Muscle of leg (tissue), 11 donors: ENCODE measurements around the gene CEP78. TPM values are rescaled to one million over a fixed set of nuclear protein-coding genes. Genes with fewer than 3 reads are reported as not detected.

Experiments used
- DNase-seq: peaks from one replicate; pipeline ENCODE4 v3.0.0; 2013
- H3K27ac ChIP-seq: one replicate; pipeline ENCODE4 v1.5.1; 2013; ENCODE audit warnings: mild to moderate bottlenecking, low read length, control low read depth
- H3K27me3 ChIP-seq: one replicate; pipeline ENCODE4 v1.6.1; 2013; ENCODE audit warnings: low read length; ENCODE audit not compliant: control insufficient read depth, insufficient read depth
- H3K36me3 ChIP-seq: one replicate; pipeline ENCODE4 v1.6.1; 2013; ENCODE audit warnings: low read length; ENCODE audit not compliant: control insufficient read depth, insufficient read depth
- H3K4me1 ChIP-seq: one replicate; pipeline ENCODE4 v1.6.1; 2013; ENCODE audit warnings: low read length; ENCODE audit not compliant: control insufficient read depth, insufficient read depth
- H3K4me3 ChIP-seq: one replicate; pipeline ENCODE4 v1.5.1; 2013; ENCODE audit warnings: low read length, control low read depth
- H3K9me3 ChIP-seq: replicated peaks from 2 replicates; pipeline ENCODE4 v1.6.1; 2013; ENCODE audit warnings: low read depth, low read length; ENCODE audit not compliant: control insufficient read depth
- WGBS: methylation state at CpG from one replicate; pipeline ENCODE4 v1.1.5; 2013; ENCODE audit warnings: missing lambda C conversion rate; ENCODE audit not compliant: insufficient coverage; 5-methylcytosine and 5-hydroxymethylcytosine counted together
- polyA plus RNA-seq, 8 donors: library from polyadenylated mRNA; unstranded; fragments of 120-200 nt; gene quantifications; one replicate each; pipeline versions ENCODE4 v1.2.1 to v1.2.3, GENCODE V29; 2013; ENCODE audit warnings: inconsistent platforms in 1 of 8, low replicate concordance in 1 of 8; ENCODE audit not compliant: insufficient read length in 8 of 8, insufficient read depth in 1 of 8
- total RNA-seq: library from RNA; stranded (reverse); fragments of 120-200 nt; gene quantifications from one replicate; pipeline ENCODE4 v1.2.4, GENCODE V29; 2013

The CEP78 gene
- total and polyA plus RNA-seq, 9 donors, result 12.6 to 22.6 (median 16.9) TPM

- Histone ChIP-seq H3K36me3 (peaks cover 52% of the 10 kb centered on the region), H3K27ac (no peak overlapping the region), H3K4me3 (no peak overlapping the region), H3K27me3 (no peaks in the 10 kb centered on the region), H3K9me3 (peaks cover 5% of the 10 kb centered on the region), H3K4me1 (peaks cover 28% of the 10 kb centered on the region)
- peak; percentile 59 for DNase-seq
- 82% methylated on average over 7 of the region's 11 CpGs for WGBS
Observed at GRCh38 chr9:78316166-78316892, 80.5 kb downstream of the CEP78 start.

- H3K4me3 ChIP-seq, result no peak overlapping the region
- WGBS, result 72% methylated on average over 4 of the region's 6 CpGs
- DNase-seq, result peak; percentile 22
- H3K27me3 ChIP-seq, result no peaks in the 10 kb centered on the region
- H3K27ac ChIP-seq, result no peak overlapping the region
- H3K4me1 ChIP-seq, result peaks cover 30% of the 10 kb centered on the region
- peaks cover 5% of the 10 kb centered on the region for H3K9me3 ChIP-seq
- peaks cover 56% of the 10 kb centered on the region for H3K36me3 ChIP-seq
Observed at GRCh38 chr9:78319197-78320029, 83.5 kb downstream of the CEP78 start.

GRCh38 chr9:78320030-78320693 is 84.3 kb downstream of the CEP78 start:
- Histone ChIP-seq H3K27me3 (no peaks in the 10 kb centered on the region), H3K4me1 (peaks cover 26% of the 10 kb centered on the region), H3K9me3 (peaks cover 5% of the 10 kb centered on the region), H3K27ac (no peak overlapping the region), H3K36me3 (peaks cover 56% of the 10 kb centered on the region), H3K4me3 (no peak overlapping the region)
- no peak for DNase-seq
- 95% methylated on average over 3 of the region's 4 CpGs for WGBS

GRCh38 chr9:78320875-78321496 is 85.1 kb downstream of the CEP78 start:
- no peak overlapping the region for H3K4me3 ChIP-seq
- peak; percentile 35 for DNase-seq
- peaks cover 25% of the 10 kb centered on the region for H3K4me1 ChIP-seq
- WGBS, result no CpG with 5 or more reads among the region's 4 CpGs
- no peaks in the 10 kb centered on the region for H3K27me3 ChIP-seq
- H3K36me3 ChIP-seq, result peaks cover 53% of the 10 kb centered on the region
- peaks cover 5% of the 10 kb centered on the region for H3K9me3 ChIP-seq
- no peak overlapping the region for H3K27ac ChIP-seq

- peaks cover 48% of the 10 kb centered on the region for H3K36me3 ChIP-seq
- no peak overlapping the region for H3K4me3 ChIP-seq
- H3K9me3 ChIP-seq, result peaks cover 3% of the 10 kb centered on the region
- peaks cover 20% of the 10 kb centered on the region for H3K4me1 ChIP-seq
- no peaks in the 10 kb centered on the region for H3K27me3 ChIP-seq
- WGBS, result 90% methylated on average over 4 of the region's 7 CpGs
- no peak overlapping the region for H3K27ac ChIP-seq
- DNase-seq, result no peak
Observed at GRCh38 chr9:78321505-78321904, 85.6 kb downstream of the CEP78 start.

- H3K27ac ChIP-seq, result no peak overlapping the region
- H3K4me3 ChIP-seq, result no peak overlapping the region
- H3K36me3 ChIP-seq, result peaks cover 34% of the 10 kb centered on the region
- no peaks in the 10 kb centered on the region for H3K27me3 ChIP-seq
- 97% methylated on average over 3 of the region's 10 CpGs for WGBS
- no peak for DNase-seq
- peaks cover 16% of the 10 kb centered on the region for H3K4me1 ChIP-seq
- H3K9me3 ChIP-seq, result no peaks in the 10 kb centered on the region
Observed at GRCh38 chr9:78324068-78324650, 88.3 kb downstream of the CEP78 start.

GRCh38 chr9:78324682-78325081 is 88.8 kb downstream of the CEP78 start:
- no peak overlapping the region for H3K4me3 ChIP-seq
- H3K27ac ChIP-seq, result no peak overlapping the region
- peaks cover 29% of the 10 kb centered on the region for H3K36me3 ChIP-seq
- DNase-seq, result no peak
- 100% methylated on average over 1 of the region's 8 CpGs for WGBS
- no peaks in the 10 kb centered on the region for H3K9me3 ChIP-seq
- H3K4me1 ChIP-seq, result peaks cover 13% of the 10 kb centered on the region
- H3K27me3 ChIP-seq, result no peaks in the 10 kb centered on the region

GRCh38 chr9:78325343-78325742 is 89.5 kb downstream of the CEP78 start:
- Histone ChIP-seq H3K27ac (no peak overlapping the region), H3K36me3 (peaks cover 23% of the 10 kb centered on the region), H3K4me3 (no peak overlapping the region), H3K9me3 (no peaks in the 10 kb centered on the region), H3K27me3 (no peaks in the 10 kb centered on the region), H3K4me1 (peaks cover 13% of the 10 kb centered on the region)
- peak; percentile 56 for DNase-seq
- WGBS, result 30% methylated on average over 3 of the region's 6 CpGs

- WGBS, result 42% methylated on average over 2 of the region's 5 CpGs
- H3K4me1 ChIP-seq, result peaks cover 13% of the 10 kb centered on the region
Observed at GRCh38 chr9:78325846-78326360, 90.0 kb downstream of the CEP78 start.

More at GRCh38 chr9:78325846-78326360, 90.0 kb downstream of the CEP78 start:
- Histone ChIP-seq H3K9me3 (no peaks in the 10 kb centered on the region), H3K27ac (no peak overlapping the region), H3K4me3 (no peak overlapping the region), H3K27me3 (no peaks in the 10 kb centered on the region), H3K36me3 (peaks cover 18% of the 10 kb centered on the region)
- no peak for DNase-seq
